Measurements from ENCODE around the gene FTSJ1.
"Not testable (repeated sequence)": the region's sequence is repeated elsewhere in the genome, so short reads cannot be mapped to it uniquely, and the experiment has no call there.

FTSJ1 gene

DNA sequence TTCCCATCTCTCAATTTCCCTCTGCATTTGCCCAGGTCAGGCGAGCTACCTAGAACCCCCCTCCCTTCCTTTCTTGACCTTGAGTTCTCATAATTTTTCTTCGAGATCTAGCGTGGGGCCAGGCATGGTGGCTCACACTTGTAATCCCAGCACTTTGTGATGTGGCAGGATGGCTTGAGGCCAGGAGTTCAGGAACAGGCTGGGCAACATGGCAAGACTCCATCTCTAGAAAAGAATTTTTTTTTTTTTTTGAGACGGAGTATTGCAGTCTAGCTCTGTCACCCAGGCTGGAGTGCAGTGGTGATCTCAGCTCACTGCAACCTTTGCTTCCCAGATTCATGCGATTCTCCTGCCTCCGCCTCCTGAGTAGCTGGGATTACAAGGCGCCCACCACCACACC, 28.3 kb downstream of the FTSJ1 start:
- no peak for DNase-seq

DNA sequence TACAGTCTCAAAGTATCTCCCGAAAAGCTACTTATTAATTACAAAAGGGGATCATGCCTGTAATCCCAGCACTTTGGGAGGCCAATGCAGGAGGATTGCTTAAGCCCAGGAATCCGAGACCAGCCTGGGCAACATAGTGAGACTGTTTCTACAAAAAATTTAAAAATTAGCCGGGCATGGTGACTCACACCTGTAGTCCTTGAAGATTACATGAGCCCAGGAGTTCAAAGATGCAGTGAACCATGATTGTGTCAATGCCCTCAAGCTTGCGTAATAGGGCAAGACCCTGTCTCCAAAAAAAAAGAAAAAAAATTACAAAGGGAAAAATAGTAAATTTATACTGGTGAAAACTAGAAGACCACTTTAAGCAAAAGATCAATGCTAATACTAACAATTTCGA, 29.5 kb downstream of the FTSJ1 start:
- no peak for DNase-seq

DNA sequence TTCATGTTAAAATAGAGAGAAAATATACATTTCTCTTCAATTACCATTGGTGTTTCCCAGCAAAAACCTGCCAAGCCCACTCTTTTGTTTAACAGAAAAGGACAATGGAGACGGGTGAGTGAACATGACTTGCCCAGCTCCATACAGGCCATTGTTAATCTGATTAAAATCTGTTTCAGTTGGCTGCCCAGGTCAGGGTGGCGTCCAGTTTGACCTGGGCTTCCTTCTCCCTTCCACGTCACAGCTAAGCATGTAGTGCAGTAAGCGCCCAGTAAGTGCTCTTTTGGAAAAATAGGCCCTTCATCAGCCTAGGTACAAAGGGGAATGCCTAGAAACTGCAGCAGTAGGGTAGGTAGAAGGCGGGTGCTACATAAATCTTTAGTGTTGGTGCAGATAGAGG, 31.2 kb downstream of the FTSJ1 start:
- DNase-seq: no peak

DNA sequence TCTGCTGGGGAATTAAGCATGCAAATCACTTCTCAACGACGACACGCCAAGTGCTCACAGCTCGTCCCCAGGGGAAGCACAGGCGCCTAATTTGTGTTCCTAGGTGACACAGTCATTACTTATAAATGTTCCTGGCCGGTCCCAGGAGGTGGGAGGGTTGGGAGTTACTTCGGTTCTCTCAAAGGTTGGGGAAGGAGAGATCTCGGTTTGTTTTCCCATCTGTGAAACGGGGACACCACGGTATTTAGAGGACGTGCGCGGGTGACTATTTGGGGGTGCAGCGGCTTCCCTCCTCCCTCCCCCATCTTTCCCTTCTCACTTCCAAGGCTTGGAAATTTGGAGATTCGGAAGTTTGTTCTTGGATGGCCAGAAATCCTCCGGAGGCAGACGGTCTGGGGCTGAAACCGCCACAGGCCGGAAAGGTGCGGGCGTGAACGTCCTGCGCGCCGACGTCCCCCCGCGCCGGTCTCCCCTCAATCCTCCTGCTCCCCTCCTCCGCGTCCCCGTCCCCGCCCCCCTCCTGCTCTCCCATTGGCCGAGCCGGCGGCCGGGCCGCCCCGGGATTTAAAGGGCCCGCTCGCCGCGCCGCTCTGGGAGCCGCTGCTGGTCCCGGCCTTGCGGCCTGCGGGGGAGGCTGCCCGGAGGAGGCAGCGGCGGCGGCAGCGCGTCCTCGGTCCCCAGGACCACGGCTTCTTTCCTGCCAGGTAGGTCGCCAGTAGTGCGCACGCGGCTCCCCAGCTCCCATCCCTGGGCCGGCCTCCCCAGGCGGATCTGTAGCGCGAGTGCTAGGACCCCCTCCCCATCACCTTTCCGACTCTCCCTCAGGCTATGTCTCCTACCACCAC, 32.6 kb downstream of the FTSJ1 start, which contains the start of gene PORCN:
PORCN (plus strand) TSS at position 593 of the 845 bp plus-strand sequence. CDS start 829 bp downstream, outside the sequence.
- DNase-seq: peak; percentile 77 to 83

DNA sequence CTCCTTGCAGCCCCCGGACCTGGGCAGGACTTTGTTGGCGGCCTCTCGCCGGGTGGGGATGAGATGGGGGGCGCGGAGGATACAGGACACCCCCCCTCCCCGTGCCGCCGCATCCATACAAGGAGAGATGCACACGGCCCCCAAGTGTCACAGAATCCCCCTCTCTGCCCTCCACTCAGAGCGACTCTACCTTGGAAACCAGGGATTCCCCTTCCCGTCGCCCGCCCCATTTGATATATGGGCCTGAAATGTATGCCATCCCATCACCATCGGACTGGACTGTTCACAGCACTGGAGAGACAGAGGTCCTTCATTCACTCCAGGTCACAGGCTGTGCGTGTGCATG, 33.2 kb downstream of the FTSJ1 start:
- DNase-seq: peak in 1 of 2 donors; percentile 28

DNA sequence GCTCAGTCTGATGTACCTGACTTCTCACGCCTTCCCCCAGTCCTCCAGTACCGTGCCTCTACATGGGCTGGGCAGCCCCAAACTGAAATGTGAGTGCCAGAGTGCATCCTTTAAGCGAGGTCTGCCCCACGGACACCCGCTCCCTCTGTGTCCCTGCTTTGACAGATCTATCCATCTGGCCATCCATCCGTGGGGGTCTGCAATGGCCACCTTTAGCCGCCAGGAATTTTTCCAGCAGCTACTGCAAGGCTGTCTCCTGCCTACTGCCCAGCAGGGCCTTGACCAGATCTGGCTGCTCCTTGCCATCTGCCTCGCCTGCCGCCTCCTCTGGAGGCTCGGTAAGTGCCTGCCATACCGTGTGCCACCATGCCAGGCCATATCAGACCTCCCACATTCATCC, 33.6 kb downstream of the FTSJ1 start:
- DNase-seq: no peak

DNA sequence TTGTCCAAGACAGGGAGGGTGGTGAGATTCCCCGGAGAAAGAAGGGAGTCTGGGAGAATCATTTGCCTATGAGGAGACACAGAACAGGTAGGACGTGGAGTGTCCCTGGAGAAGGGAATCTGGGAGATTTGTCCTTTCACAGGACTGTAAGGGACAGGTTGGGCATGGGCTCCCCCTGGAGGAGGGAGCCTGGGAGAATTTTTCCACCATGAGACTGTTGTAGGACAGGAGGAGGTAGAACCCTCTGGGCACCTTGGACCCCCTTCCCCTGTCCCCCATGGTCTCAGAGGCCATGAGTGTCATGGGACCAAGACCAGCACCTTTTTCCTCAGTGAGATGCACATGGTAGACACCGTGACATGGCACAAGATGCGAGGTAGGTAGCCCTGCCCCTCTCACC, 35.6 kb downstream of the FTSJ1 start:
- no peak for DNase-seq

DNA sequence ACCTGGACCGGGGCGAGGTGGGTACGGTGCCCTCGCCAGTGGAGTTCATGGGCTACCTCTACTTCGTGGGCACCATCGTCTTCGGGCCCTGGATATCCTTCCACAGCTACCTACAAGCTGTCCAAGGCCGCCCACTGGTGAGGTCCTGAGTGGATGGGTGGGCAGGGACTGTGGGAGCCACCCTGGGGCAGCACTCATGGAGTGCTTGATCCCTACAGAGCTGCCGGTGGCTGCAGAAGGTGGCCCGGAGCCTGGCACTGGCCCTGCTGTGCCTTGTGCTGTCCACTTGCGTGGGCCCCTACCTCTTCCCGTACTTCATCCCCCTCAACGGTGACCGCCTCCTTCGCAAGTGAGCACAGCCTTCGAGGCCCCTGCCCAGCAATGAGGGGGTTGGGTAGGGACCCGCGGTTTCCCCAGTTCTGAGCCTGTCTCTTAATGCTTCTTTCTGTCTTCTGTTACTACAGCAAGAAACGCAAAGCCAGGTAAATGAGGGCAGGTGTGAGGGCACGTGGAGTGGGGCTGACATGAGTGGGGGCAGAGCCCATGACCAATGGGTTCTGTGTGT, 36.5 kb downstream of the FTSJ1 start:
- no peak for DNase-seq

DNA sequence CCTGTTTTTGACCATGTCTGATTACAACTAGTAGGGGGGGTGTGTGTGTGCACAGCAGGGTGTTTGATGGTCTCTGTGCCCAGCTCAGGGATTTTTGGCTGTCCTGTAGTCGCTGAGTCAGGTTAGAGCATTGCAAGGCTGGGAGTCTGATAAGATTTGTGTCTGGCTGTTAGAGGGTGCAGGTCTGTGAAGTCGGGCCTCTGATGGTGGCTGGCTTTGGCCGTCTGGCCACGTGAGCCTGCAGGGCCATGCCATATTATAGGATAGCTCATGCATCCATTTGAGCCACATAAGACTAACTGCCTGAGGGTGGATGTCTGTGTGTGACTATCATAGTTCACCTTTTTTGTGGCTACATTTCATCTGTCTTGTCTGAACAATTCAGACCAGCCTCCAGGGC, 37.7 kb downstream of the FTSJ1 start:
- no peak for DNase-seq

DNA sequence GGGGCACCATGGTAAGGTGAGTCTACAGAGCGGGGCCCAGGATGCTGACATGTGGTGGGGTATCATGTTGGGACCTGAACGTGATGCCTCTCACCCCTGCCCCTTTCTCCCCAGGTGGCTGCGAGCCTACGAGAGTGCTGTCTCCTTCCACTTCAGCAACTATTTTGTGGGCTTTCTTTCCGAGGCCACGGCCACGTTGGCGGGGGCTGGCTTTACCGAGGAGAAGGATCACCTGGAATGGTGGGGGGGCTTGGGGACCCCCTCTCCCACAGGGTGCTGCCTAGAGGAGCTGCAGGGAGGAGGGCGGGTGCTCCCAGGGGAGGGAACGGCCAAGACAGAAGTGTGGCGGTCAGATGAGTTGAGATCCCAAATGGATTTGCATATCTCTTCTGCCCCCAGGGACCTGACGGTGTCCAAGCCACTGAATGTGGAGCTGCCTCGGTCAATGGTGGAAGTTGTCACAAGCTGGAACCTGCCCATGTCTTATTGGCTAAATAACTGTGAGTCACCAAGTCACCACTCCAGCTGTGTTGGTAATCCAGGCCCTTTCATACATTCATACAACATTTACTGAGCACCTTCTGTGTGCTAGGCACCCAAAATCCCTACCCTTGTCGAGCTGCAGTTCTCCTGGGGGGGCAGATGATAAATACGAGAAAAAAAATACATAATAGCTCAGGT, 38.3 kb downstream of the FTSJ1 start:
- no peak for DNase-seq

DNA sequence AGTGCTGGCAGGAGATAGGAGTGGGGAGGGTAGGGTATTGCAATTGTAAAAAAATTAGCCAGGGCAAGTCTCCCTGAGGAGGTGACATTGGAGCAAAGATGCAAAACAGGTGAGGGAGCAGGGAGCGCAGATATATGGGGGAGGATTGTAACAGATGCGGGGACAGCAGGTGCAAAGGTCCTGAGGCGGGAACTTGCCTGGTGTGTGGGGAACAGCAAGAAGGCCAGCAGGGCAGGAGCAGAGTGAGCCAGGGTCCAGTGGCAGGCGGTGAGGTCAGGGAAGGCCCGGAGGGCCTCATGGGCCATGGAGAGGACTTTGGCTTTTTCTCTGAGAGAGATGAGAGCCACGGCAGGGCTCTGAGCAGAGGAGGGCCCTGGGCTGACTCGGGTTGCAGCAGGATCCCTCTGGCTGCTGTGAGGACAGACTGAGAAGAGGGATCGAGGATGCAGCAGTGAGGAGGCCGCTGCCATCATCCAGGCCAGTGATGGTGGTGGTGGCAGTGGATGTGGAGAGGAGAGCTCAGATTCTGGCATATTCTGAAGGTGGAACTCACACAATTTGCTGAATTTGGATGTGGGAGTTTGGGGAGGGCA, 39.0 kb downstream of the FTSJ1 start:
- no peak for DNase-seq

DNA sequence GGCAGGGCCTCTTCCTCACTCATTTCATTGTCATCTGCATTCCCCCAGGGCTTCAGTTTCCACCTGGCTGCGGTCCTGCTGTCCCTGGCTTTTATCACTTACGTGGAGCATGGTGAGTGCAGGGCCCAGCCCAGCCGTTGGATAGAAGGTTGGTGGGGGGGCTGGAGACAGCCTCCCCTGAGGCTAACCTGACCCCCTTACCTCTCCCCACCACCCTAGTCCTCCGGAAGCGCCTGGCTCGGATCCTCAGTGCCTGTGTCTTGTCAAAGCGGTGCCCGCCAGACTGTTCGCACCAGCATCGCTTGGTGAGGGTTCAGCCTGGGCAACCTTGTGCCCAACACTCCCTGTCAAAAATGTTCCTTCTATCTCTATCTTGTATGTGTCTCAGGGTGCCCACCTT, 39.8 kb downstream of the FTSJ1 start:
- DNase-seq: no peak

DNA sequence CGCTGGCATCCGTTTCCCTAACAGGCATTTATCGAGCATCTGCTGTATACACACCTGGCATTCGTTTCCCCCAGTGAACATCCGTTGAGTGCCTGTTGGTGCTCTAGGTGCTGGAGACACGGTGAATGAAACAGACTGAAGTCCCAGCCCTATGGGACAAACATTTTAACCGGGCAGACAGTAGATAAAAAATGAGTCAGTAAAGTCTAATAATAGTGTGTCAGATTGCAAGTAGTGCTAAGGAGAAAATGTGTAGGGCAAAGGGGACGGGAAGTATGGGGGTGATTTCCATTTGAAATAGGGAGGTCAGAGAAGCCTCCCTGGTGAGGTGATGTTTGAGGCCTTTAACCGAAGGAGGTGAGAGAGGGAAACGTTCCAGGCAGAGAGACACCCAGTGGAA, 40.3 kb downstream of the FTSJ1 start:
- DNase-seq: no peak

DNA sequence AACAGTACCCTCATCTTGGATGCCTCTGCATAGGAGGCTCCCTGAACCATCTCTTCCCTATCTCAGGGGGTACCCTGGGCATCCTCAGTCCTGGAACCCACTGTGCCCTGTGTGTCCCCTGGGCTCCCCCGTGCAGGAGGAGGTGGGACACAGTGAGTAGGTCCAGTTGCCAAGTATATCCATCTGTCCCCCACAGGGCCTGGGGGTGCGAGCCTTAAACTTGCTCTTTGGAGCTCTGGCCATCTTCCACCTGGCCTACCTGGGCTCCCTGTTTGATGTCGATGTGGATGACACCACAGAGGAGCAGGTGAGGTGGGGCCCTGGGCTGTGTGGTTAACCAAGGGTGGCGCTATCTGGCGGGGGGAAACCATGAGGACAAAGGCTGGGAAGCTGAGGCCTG, 41.0 kb downstream of the FTSJ1 start:
- no peak for DNase-seq

DNA sequence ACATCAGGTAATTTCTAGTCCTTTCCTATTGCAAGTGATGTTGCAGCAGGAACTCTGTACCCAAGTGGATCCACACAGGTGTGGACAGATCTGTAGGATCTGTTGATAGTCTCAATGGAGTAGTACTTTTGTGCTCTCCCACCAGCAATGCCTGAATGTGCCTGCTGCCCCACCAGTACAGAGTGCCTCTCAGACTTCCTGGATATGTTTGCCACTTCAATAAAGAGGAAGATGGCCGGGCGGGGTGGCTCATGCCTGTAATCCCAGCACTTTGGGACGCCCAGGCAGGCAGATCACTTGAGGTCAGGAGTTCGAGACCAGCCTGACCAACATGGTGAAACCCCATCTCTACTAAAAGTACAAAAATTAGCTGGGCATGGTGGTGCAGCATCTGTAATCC, 43.5 kb downstream of the FTSJ1 start:
- DNase-seq: not testable (repeated sequence)

DNA sequence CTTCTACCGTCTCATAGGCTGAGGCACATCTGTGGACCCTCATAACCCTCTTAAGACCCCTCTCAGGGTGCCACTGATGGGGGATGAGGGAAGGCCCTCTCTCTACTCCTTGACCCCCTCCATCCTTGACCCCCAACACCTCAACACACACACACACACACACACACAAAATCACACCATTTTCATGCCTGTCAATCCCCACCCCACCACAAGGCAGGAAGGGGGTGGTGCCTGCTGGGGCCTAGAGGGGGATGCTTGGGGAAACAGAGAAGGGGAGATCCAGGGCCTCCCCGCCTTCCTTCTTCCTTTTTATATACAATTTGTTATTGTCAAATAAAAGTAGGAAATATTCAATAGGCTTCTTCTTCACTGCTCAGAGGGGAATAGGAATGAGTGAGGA, 44.5 kb downstream of the FTSJ1 start:
- DNase-seq: peak; percentile 20 to 52

DNA sequence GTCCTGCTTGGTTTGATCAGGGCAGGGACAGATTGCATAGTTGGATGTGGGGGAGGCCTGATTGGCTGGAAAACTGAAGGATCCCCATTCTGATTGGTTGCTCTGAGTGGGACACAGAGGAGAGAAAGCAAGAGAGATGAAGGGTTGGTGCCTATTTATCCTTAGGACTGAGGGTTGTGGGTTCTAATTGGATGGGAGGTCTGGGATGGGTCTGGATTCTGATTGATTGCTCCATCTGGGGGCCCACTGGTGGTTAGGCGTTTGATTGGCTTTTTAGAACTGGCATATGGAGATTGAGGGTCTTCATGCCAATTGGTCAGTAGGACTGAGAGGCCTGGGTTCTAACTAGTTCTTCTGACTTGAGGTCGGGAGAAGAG, 45.0 kb downstream of the FTSJ1 start:
- DNase-seq: no peak

DNA sequence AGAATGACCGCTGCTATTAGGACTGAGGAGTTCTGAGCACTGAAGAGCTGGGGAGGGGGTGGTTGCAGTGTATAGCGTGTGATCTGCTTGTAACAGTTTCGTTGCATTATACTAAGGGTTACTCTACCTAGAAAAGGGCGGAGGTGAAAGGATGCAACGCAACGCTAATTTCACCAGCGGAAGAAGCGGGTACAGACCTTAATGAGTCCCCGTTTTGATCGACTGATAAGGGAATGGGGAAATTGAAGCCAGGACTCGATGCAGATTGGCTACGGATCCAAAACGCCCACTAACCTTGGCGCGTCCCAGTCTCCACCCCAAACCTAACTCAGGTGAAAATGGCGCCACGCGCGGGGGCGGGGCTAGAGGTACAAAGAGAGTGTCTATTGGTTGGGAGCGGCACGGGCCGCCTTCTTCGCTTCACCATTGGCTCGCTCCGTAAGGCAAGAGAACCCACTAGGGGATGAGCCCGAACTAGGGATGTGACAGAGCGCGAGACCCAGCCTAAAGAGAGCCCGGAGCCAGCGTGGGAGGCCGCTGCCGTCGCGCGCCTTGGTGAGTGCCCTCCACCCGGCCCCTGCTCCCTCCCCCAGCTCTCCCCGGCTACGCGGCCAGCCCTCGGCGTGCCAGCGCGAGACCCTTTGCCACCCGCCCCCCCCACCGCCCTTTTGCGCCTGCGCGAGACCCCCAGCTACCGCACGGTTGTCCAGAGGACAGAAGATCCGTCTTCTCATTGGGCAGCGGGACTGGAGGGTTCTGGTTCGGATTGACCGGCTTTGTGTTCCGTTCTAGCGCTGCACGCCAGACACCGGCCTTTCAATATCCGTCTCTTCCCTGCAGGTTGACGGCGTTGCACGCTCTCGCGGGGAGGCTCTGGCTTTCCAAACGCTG, 45.6 kb downstream of the FTSJ1 start, which contains the start of gene EBP:
EBP (plus strand) TSS at position 456 of the 891 bp plus-strand sequence. CDS start 1,964 bp downstream, outside the sequence.
- DNase-seq: peak; percentile 95 to 97

DNA sequence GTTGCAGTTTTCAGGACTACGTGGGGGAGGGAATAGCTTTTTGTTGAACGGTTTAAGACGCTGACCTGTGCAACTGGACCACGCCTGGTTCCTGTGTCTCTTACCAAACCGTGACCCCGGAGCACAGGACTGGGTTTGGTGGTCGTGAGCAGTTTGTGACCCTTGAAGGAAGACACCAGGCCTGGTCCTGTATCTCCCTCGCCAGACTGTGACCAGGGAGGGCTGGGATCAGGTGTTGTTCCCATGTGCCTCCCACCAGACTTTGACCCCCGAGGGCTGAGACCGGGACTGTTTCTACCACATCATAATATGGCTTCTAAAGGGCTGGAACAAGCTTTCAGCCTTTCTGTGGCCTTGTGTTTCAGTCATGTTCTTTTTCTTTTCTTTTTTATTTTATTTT, 46.3 kb downstream of the FTSJ1 start:
- no peak for DNase-seq

DNA sequence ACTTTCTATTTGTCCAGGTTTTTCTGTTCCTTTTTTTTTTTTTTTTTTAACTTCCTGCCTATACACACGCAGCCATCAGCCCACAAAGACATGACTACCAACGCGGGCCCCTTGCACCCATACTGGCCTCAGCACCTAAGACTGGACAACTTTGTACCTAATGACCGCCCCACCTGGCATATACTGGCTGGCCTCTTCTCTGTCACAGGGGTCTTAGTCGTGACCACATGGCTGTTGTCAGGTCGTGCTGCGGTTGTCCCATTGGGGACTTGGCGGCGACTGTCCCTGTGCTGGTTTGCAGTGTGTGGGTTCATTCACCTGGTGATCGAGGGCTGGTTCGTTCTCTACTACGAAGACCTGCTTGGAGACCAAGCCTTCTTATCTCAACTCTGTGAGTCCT, 47.7 kb downstream of the FTSJ1 start:
- DNase-seq: no peak

DNA sequence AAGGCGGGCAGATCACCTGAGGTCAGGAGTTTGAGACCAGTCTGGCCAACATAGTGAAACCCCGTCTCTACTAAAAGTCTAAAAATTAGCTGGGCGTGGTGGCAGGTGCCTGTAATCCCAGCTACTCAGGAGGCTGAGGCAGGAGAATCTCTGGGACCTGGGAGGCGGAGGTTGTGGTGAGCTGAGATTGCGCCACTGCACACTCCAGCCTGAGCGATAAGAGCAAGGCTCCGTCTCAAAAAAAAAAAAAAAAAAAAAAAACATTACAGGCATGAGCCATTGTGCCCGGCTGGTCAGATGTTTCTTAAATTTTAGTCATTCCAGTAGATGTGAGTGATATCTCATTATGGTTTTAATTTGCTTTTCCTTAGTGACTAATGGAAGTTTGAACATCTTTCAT, 49.9 kb downstream of the FTSJ1 start:
- DNase-seq: not testable (repeated sequence)

DNA sequence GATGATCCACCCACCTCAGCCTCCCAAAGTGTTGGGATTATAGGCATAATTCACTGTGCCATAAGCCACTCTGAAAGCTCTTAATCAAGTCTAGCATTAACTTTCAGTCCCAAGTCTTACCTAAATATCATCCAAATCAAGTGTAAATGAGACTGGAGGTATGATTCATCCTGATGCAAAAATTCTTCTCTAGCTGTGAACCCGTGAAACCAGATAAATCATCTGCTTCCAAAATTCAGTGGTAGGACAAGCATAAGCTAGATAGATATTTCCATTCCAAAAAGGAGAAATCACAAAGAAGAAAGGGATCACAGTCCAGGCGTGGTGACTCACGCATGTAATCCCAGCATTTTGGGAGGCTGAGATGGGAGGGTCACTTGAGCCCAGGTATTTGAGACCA, 54.7 kb downstream of the FTSJ1 start:
- DNase-seq: no peak

Measured in CD4-positive, alpha-beta T cell treated with Interferon alpha-2 for 1 hour (primary cell).